Measurements from ENCODE around the gene GUCD1. TPM values are rescaled to one million over a fixed set of nuclear protein-coding genes. Genes with fewer than 3 reads are reported as not detected.
A peak's percentile ranks its signal among the peaks of the same experiment; 100 is the strongest.
"Not testable (repeated sequence)": the region's sequence is repeated elsewhere in the genome, so short reads cannot be mapped to it uniquely, and the experiment has no call there.

Gene GUCD1
- total RNA-seq, 2 experiments from 2014 or later: 94.2 to 99.5 TPM

DNA sequence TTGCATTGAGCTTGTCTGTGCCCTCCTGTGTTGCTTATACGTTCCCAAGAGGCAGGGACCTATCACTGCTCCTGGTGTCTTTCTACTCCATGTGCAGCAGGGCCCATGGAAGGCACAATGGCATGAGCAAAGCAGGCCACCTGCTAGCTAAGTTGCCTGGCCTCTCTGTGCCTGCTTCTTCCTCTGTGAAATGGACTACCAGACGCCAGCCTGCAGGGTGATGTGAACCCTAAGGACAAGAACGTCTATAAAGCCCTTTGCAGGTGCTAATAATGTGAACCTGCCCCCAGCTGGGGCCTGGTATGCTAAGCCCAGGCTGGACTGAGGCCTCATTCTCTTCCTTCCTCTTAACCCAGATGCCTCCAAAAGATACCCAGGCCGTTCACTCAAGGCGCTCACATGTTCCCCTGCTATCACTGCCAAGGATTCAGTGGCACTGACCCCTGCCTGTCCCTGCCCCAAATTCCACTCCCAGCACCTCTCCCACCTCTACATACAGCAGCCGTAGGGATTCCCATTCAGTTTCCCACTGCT lies 4.0 kb downstream of the GUCD1 start:
- no peak overlapping the region for H3K4me3 Mint-ChIP-seq
- no peaks in the 10 kb centered on the region for H3K9me3 Mint-ChIP-seq
- ChIA-PET POLR2A (no interaction called here), CTCF (no interaction called here)
- no peak for DNase-seq
- H3K27ac Mint-ChIP-seq: peak overlapping the region; percentile 9
- H3K36me3 Mint-ChIP-seq: peaks cover 20% of the 10 kb centered on the region
- intact Hi-C loops (cut with micrococcal nuclease): loop anchor here (10.0 kb wide), 2 partner anchors 254 to 636 kb away; partner anchors contain the start of gene SGSM1
- H3K4me1 Mint-ChIP-seq (ENCODE audit: low read depth): peaks cover 23% of the 10 kb centered on the region
- H3K27me3 Mint-ChIP-seq: no peaks in the 10 kb centered on the region

DNA sequence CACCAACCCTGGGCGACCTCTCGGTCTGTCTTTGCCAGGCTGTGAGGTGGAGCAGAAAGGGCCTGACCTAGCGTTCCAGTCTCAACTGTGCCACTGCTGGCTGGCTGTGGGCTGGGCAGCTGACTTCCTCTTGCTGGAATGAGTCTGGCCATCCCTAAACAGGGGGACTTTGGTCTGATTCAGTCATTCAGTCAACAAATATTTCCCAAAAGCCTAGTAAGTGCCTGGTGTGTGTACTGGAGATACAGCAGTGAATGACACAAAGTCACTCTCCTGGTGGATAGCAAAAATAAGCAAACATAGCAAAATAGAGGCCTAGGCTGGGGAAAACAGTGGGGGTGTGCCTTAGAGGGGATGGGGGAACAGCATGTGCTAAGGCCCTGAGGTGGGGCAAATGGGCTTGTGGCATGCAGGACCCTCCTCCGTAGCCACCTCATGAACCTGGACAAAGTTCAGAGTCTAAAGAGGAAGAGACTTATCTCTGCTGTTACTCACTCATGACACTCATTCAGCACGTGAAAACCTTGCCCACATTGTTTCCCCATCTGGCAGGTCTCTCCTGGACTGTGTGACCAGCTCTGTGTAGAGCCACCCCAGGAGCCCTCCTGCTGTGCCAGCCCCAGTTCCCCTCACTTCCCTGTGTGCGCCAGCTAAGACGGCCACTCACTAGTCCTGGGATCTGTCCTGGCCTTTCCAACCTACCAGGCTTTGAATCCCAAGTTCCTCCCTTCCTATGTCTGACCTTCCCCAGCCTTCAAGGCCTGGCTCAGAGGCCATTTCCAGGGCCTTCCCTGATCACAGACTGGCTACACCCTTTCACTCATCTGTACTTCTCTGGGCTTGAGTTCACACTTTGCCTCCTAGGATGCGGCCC lies 4.7 kb downstream of the GUCD1 start:
- Mint-ChIP-seq H3K4me3 (no peak overlapping the region), H3K27me3 (no peaks in the 10 kb centered on the region), H3K27ac (no peak overlapping the region), H3K36me3 (peaks cover 17% of the 10 kb centered on the region), H3K4me1 (ENCODE audit: low read depth) (peaks cover 23% of the 10 kb centered on the region), H3K9me3 (no peaks in the 10 kb centered on the region)
- ChIA-PET CTCF (no interaction called here), POLR2A (no interaction called here)
- intact Hi-C loops (cut with micrococcal nuclease): loop anchor here (10.0 kb wide), 2 partner anchors 255 to 635 kb away; partner anchors contain the start of gene SGSM1
- DNase-seq: no peak

DNA sequence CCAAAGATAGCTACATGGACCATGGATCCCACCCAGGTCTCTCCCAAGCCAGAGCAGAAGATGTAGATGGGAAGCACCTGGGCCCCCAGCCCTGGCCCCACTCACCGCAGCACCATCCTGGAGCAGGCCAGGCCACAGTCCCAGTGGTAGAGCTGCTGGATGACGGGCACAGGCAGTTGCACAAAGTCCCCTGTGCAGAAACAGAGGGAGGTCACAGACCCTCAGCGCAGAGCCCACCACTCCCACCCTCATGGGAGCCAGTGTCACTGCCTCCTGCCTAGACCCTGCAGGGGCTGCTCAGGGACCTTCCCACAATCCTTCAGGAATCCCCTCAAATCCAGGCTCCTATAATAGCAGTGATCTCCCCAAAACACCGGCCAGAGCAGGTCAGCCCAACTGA lies 6.1 kb downstream of the GUCD1 start:
- intact Hi-C loops (cut with micrococcal nuclease): no loop called here
- ChIA-PET CTCF (no interaction called here), POLR2A (no interaction called here)
- Mint-ChIP-seq H3K4me1 (ENCODE audit: low read depth) (peaks cover 19% of the 10 kb centered on the region), H3K9me3 (no peaks in the 10 kb centered on the region), H3K27ac (no peak overlapping the region), H3K27me3 (no peaks in the 10 kb centered on the region), H3K36me3 (peaks cover 18% of the 10 kb centered on the region), H3K4me3 (no peak overlapping the region)
- DNase-seq: no peak

DNA sequence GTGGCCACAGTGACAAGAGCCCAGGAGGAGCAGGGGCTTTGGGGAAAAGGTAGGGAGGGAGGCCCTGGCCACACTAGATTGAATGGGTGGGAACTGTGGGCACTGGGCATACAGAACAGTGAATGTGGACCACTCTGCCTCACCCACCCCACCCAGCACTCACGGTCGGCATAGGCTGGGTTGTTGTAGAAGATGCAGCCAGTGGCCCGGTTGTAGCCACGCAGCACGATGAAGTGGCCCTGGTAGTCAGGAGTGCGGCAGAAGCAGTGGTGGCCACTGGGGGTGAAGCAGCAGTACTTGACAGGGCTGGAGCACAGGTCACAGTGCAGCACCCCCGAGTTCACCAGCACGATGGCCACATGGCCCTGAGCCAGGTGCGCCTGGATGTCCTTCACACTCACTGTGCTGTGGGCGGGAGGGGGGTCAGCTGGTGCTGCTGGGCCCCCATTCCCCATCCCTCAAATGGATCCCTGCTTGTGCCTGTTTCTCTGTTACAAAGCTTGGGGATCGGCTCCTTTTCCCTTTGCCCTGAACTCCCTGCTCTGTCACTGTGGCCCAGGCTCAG lies 11.2 kb downstream of the GUCD1 start:
- POLR2A ChIA-PET: interaction anchor here (1.2 kb wide), 1 partner anchor 11 kb away, joined by 4 read pairs; the partner anchor contains the start of gene GUCD1
- no peak overlapping the region for H3K27ac Mint-ChIP-seq
- CTCF ChIA-PET: no interaction called here
- H3K4me1 Mint-ChIP-seq (ENCODE audit: low read depth): no peaks in the 10 kb centered on the region
- no peaks in the 10 kb centered on the region for H3K27me3 Mint-ChIP-seq
- H3K4me3 Mint-ChIP-seq: no peak overlapping the region
- no peaks in the 10 kb centered on the region for H3K9me3 Mint-ChIP-seq
- no peak for DNase-seq
- intact Hi-C loops (cut with micrococcal nuclease): no loop called here
- H3K36me3 Mint-ChIP-seq: peaks cover 47% of the 10 kb centered on the region

DNA sequence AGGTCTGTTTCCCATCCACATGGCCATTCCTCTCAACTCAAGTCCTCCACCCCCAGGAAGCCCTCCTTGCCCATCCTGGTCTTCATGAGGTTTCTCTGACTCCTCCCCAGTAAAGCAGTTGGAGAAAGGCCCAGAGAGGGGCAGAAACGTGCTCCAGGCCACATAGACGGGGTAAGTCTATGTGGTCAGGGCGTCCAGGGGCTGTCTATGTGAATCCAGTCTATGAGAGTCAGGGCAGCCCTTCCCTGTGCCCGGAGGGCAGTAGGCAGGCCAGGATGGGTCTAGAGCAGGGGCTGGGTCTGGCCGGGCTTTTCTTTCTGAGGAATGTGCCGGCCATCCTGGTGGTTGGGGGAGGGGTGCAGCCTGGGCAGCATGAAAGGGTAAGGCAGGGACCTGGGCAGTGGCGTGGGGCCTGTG lies 11.7 kb downstream of the GUCD1 start:
- POLR2A ChIA-PET: no interaction called here
- H3K27ac Mint-ChIP-seq: no peak overlapping the region
- no peaks in the 10 kb centered on the region for H3K9me3 Mint-ChIP-seq
- CTCF ChIA-PET: no interaction called here
- H3K36me3 Mint-ChIP-seq: peaks cover 47% of the 10 kb centered on the region
- intact Hi-C loops (cut with micrococcal nuclease): no loop called here
- no peaks in the 10 kb centered on the region for H3K4me1 Mint-ChIP-seq (ENCODE audit: low read depth)
- DNase-seq: no peak
- H3K4me3 Mint-ChIP-seq: no peak overlapping the region
- H3K27me3 Mint-ChIP-seq: no peaks in the 10 kb centered on the region

DNA sequence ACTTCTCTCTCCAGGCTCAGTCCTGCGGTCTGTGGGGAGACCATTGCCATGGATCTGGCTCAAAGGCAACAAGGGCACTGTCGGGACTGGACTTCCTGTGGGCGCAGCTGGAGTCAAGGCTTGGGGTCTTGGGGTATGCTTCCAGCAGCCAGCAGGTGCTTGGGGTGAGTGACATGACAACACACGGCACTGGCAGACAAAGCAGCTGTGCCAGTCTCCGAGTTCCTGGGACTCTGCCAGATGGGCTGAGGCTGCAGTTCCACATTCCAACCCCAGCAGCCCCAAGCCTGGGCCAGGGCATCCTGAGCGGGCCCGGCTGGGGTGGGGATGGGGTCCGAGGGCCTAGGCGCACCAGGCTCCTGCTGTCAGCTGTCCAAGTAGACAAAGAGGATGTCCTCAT lies 12.3 kb downstream of the GUCD1 start:
- Mint-ChIP-seq H3K27ac (no peak overlapping the region), H3K4me3 (no peak overlapping the region), H3K36me3 (peaks cover 44% of the 10 kb centered on the region), H3K9me3 (no peaks in the 10 kb centered on the region), H3K27me3 (no peaks in the 10 kb centered on the region), H3K4me1 (ENCODE audit: low read depth) (no peaks in the 10 kb centered on the region)
- DNase-seq: no peak
- ChIA-PET CTCF (no interaction called here), POLR2A (no interaction called here)
- intact Hi-C loops (cut with micrococcal nuclease): no loop called here

DNA sequence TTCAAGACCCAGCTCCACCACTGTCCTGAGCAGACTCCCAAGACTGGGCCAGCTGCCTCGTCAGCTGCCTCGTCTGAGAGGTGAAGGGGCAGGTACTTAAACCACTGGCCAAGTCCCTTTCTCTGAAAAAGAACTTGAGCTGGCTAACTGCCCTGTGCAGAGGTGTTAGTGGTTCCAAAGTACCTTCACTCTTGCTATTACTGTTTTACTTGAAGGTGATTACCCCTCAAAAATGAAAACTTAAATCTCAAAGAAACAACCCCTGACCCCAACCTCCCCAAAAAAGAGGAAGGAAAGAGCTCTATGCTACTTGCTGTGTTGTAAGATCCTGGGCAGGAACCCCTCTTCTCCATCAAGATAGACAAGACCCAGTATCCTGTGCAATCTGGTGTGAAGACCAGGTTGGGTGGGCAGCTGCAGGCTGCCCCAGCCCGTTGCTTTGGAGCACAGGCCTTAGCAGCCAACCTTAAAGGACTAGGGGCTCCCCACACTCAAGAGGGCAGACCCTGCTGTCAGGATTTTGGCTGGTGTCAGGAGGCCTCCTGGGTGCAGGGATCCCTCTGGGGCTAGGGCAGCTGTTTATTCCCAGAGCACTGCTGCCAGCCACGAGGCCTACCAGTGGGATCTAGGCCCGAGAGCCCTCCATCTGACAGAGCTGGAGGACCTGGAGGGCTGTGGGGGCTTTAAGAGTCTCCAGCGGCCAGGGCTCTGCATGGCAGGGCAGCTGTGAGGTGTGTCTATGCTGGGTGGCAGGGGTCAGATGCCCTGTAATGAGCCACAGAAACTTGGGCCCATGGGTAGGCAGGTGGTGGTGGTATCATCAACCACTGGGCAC lies 13.0 kb downstream of the GUCD1 start:
- intact Hi-C loops (cut with micrococcal nuclease): no loop called here
- Mint-ChIP-seq H3K9me3 (no peaks in the 10 kb centered on the region), H3K4me1 (ENCODE audit: low read depth) (no peaks in the 10 kb centered on the region), H3K36me3 (peaks cover 39% of the 10 kb centered on the region), H3K27me3 (no peaks in the 10 kb centered on the region), H3K4me3 (no peak overlapping the region), H3K27ac (no peak overlapping the region)
- ChIA-PET CTCF (no interaction called here), POLR2A (interaction anchor here (0.6 kb wide), 1 partner anchor 14 kb away, joined by 4 read pairs; no protein-coding TSS in a partner anchor)
- no peak for DNase-seq

DNA sequence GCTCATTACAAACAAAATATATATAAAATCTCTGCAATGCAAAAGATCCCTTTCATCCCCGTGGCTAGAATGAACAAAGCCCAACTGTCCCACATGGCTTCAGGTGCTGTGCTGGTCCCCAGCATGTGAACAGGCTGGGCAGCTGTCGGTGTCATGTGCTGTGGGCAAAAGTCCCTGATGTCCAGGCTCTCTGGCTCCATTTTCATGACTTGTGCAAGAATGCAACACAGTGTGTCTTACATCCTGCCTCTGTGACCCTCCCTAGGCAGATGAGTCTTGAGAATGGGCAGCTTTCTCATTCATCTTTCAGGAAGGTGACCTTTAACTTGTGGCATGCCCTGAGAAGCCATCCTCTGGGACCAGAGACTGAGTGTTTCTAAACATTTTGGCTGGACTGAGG lies 14.5 kb downstream of the GUCD1 start:
- Mint-ChIP-seq H3K27me3 (no peaks in the 10 kb centered on the region), H3K4me3 (no peak overlapping the region), H3K9me3 (no peaks in the 10 kb centered on the region), H3K4me1 (ENCODE audit: low read depth) (no peaks in the 10 kb centered on the region), H3K27ac (no peak overlapping the region), H3K36me3 (peaks cover 32% of the 10 kb centered on the region)
- intact Hi-C loops (cut with micrococcal nuclease): no loop called here
- no peak for DNase-seq
- ChIA-PET POLR2A (interaction anchor here (1.7 kb wide), 1 partner anchor 13 kb away, joined by 5 read pairs; no protein-coding TSS in a partner anchor), CTCF (no interaction called here)

DNA sequence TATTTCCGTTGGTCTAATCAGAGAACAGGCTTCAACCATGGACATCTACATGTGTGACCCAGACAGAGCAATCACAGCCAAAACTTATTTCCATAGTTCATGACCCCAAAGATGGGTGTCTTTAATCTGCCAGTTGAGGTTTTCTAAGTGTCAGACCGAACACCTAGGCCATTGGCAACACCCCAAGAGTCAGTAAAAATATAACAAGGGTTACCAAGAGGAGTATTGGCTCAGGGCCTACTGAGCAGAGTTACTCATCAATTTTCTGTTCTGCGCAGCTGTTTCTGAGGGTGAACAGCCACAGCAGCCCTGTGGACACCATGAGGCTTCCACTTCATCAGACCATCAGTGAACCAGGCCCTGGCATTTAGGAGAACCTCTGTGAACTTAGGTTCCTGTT lies 18.8 kb downstream of the GUCD1 start:
- intact Hi-C loops (cut with micrococcal nuclease): no loop called here

DNA sequence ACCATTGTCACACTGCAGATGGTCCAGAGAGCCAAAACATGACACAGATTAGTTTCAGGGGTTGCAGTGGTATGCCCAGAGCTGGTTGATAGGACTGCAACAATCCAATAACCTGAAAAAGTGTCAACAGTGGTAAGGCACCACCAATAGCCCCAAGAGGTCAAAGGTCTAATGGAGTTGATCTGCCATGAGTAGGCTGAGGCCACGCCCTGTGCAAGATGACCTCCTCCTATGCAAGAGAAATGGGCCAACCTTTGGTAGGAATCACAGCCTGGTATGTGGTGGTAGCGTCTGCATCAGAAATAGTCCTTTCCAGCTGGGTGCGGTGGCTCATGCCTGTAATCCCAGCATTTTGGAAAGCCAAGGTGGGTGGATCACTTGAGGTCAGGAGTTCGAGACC lies 19.6 kb downstream of the GUCD1 start:
- DNase-seq: no peak
- Mint-ChIP-seq H3K4me3 (no peak overlapping the region), H3K27ac (no peak overlapping the region), H3K4me1 (ENCODE audit: low read depth) (no peaks in the 10 kb centered on the region), H3K27me3 (no peaks in the 10 kb centered on the region), H3K36me3 (peaks cover 7% of the 10 kb centered on the region), H3K9me3 (no peaks in the 10 kb centered on the region)
- ChIA-PET CTCF (no interaction called here), POLR2A (no interaction called here)
- intact Hi-C loops (cut with micrococcal nuclease): no loop called here

More for the DNA sequence above, 18.8 kb downstream of the GUCD1 start:
- no peak for DNase-seq
- Mint-ChIP-seq H3K4me3 (no peak overlapping the region), H3K9me3 (no peaks in the 10 kb centered on the region), H3K27ac (no peak overlapping the region), H3K36me3 (peaks cover 13% of the 10 kb centered on the region), H3K4me1 (ENCODE audit: low read depth) (no peaks in the 10 kb centered on the region), H3K27me3 (no peaks in the 10 kb centered on the region)
- ChIA-PET CTCF (interaction anchor here (0.7 kb wide), 1 partner anchor 10 kb away, joined by 3 read pairs; no protein-coding TSS in a partner anchor), POLR2A (interaction anchor here (1.0 kb wide), 1 partner anchor 8 kb away, joined by 4 read pairs; no protein-coding TSS in a partner anchor)

DNA sequence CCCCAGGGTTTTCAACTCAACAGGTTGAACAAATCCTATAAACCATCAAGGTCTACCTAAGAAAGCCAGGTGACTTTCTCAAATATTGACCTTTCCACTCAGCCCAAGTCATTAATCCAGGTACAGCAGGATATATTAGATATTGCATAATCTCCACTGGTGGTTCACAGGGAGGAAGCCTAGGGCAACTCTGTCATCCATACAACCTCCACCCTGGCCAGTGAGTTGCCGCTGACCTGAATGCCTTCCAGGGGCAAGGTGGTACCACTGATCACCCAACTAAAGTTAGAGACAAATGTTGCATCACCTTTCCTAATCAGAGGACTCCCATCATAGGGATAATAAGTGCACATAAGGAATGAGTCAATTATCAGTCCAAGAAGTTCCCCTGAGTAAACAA lies 22.9 kb downstream of the GUCD1 start:
- Mint-ChIP-seq H3K27ac (no peak overlapping the region), H3K4me1 (ENCODE audit: low read depth) (no peaks in the 10 kb centered on the region), H3K27me3 (no peaks in the 10 kb centered on the region), H3K4me3 (no peak overlapping the region), H3K9me3 (no peaks in the 10 kb centered on the region), H3K36me3 (no peaks in the 10 kb centered on the region)
- intact Hi-C loops (cut with micrococcal nuclease): no loop called here
- DNase-seq: no peak
- ChIA-PET CTCF (interaction anchor here (0.7 kb wide), 1 partner anchor 533 kb away, joined by 3 read pairs; no protein-coding TSS in a partner anchor), POLR2A (no interaction called here)

DNA sequence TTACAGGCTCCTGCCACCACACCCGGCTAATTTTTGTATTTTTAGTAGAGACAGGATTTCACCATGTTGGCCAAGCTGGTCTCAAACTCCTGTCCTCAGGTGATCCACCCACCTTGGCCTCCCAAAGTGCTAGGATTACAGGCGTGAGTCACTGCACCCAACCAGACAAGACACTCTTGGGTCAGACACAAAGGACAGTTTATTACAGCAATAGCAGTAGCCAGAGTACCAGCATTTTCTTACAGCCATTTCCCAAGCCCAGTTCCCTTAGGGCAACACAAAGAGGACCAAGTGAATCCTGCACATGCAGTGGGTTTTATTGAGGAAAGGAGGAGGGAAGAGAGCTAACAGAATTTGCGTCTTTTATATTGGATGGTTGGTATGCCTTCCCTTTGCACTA lies 24.0 kb downstream of the GUCD1 start:
- H3K27ac Mint-ChIP-seq; H3K9me3 Mint-ChIP-seq; H3K27me3 Mint-ChIP-seq; H3K4me3 Mint-ChIP-seq; POLR2A ChIA-PET; H3K4me1 Mint-ChIP-seq (ENCODE audit: low read depth); H3K36me3 Mint-ChIP-seq; intact Hi-C loops (cut with micrococcal nuclease); DNase-seq: not testable (repeated sequence)
- CTCF ChIA-PET: interaction anchor here (1.2 to 1.7 kb wide), 3 partner anchors 9 to 108 kb away, joined by 3 to 15 read pairs (median 5); no protein-coding TSS in a partner anchor
